ENCODE results near the gene C11orf58.

DNA sequence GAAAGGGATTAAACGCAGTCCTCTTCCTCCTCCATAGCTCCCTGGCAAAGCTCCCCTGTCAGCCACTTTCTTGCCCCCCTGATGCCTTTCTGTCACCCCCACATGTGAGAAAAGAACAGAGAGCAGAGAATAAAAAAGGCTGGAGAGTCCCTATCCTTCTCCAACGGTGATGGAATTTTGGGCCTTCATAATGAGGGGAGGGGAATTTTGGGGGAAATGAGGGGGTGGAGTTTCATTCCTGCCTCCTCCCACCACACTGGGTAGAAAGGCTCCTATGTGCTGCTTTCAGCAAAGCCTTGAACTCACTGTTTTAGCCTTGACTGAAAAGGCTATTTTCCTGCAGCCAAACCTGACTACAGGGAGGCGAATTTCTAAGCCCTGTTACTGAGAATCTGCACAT lies 59.3 kb downstream of the C11orf58 start:
- TF ChIP-seq EZH2 (IDR thresholded peaks at IDR 0.05; ENCODE audit: borderline replicate concordance, insufficient read depth, low read length, poor library complexity, severe bottlenecking), result no peak
- TF ChIP-seq, protein P1, sequence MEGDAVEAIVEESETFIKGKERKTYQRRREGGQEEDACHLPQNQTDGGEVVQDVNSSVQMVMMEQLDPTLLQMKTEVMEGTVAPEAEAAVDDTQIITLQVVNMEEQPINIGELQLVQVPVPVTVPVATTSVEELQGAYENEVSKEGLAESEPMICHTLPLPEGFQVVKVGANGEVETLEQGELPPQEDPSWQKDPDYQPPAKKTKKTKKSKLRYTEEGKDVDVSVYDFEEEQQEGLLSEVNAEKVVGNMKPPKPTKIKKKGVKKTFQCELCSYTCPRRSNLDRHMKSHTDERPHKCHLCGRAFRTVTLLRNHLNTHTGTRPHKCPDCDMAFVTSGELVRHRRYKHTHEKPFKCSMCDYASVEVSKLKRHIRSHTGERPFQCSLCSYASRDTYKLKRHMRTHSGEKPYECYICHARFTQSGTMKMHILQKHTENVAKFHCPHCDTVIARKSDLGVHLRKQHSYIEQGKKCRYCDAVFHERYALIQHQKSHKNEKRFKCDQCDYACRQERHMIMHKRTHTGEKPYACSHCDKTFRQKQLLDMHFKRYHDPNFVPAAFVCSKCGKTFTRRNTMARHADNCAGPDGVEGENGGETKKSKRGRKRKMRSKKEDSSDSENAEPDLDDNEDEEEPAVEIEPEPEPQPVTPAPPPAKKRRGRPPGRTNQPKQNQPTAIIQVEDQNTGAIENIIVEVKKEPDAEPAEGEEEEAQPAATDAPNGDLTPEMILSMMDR (IDR thresholded peaks at IDR 0.05; ENCODE audit: poor library complexity, severe bottlenecking), result no peak
- no peak for TF ChIP-seq POLR2AphosphoS5 (IDR thresholded peaks at IDR 0.05)
- no peak for TF ChIP-seq RAD21 (conservative IDR thresholded peaks at IDR 0.05)
- TF ChIP-seq TAF1 (IDR thresholded peaks at IDR 0.05; ENCODE audit: low read depth), result no peak
- no peak for TF ChIP-seq EP300 (conservative IDR thresholded peaks at IDR 0.05; ENCODE audit: poor library complexity, severe bottlenecking)
